Esophagus muscularis mucosa (tissue), 4 donors: Measurements from ENCODE around the gene MRPL43. TPM values are rescaled to one million over a fixed set of nuclear protein-coding genes. Genes with fewer than 3 reads are reported as not detected.

Source experiments
- DNase-seq: peaks from one replicate; pipeline ENCODE4 v3.0.0-alpha.2; 2017; ENCODE audit errors: extremely low spot score
- H3K27ac ChIP-seq, 4 donors: fragments of 200-600 bp; sonication (generic); replicated peaks in 1 of 4; 1 replicate in 3 of 4; 2 replicates in 1 of 4; pipeline ENCODE4 v1.5.1; 2016 to 2019; ENCODE audit warnings: mild to moderate bottlenecking in 1 of 4
- H3K27me3 ChIP-seq, 4 donors: fragments of 200-600 bp; sonication (generic); one replicate each; pipeline versions ENCODE4 v1.5.1 to v1.6.0; 2016 to 2019
- H3K36me3 ChIP-seq, 4 donors: fragments of 200-600 bp; sonication (generic); one replicate each; pipeline ENCODE4 v1.5.1; 2016 to 2019
- H3K4me1 ChIP-seq, 4 donors: fragments of 200-600 bp; sonication (generic); one replicate each; pipeline ENCODE4 v1.5.1; 2016 to 2019
- H3K4me3 ChIP-seq, 4 donors: fragments of 200-600 bp; sonication (generic); 1 replicate in 2 of 4; 2 replicates in 2 of 4; pipeline ENCODE4 v1.5.1; 2016 to 2019; ENCODE audit warnings: mild to moderate bottlenecking in 4 of 4, moderate library complexity in 1 of 4
- H3K9me3 ChIP-seq, 4 donors: fragments of 200-600 bp; sonication (generic); 1 replicate in 3 of 4; 2 replicates in 1 of 4; pipeline ENCODE4 v1.5.1; 2016 to 2019
- EP300 ChIP-seq: sonication (generic); formaldehyde crosslinking; IDR thresholded peaks from one replicate; pipeline ENCODE4 v1.6.1; 2017; ENCODE audit warnings: antibody characterized with exemption
- POLR2A ChIP-seq: fragments of 450-650 bp; IDR thresholded peaks from one replicate; pipeline ENCODE4 v1.6.1; 2017; ENCODE audit warnings: antibody characterized with exemption, moderate library complexity, mild to moderate bottlenecking, low read depth
- POLR2AphosphoS5 ChIP-seq, 2 donors: sonication (generic); formaldehyde crosslinking; IDR thresholded peaks; one replicate each; pipeline ENCODE4 v1.6.1; 2017; ENCODE audit warnings: antibody characterized with exemption in 2 of 2
- WGBS: methylation state at CpG from one replicate; pipeline ENCODE4 v1.1.5; 2018; 5-methylcytosine and 5-hydroxymethylcytosine counted together
- intact Hi-C: fragments of 100-400 bp; cut with DNase I; formaldehyde crosslinking; loops from one replicate; pipeline ENCODE4 v1.15.1; 2023
- total RNA-seq, 4 donors: library from RNA; depleted of rRNA; stranded (reverse); fragments of >200 nt; gene quantifications; one replicate each; pipeline versions ENCODE4 v1.1.0 to v1.2.1, GENCODE V29; 2016
- TF ChIP-seq, protein P1 (sequence below), 3 experiments: fragments of 200-600 bp in 2 of 3; fragments of 450-650 bp in 1 of 3; sonication (generic) in 2 of 3; IDR thresholded peaks; one replicate each; pipeline ENCODE4 v1.5.1; 2017 to 2019; ENCODE audit warnings: antibody characterized with exemption in 3 of 3, mild to moderate bottlenecking in 2 of 3, moderate library complexity in 1 of 3

Gene MRPL43
- total RNA-seq, 4 donors from 2014 or later: 54.4 to 98.8 (median 82.4) TPM

DNA sequence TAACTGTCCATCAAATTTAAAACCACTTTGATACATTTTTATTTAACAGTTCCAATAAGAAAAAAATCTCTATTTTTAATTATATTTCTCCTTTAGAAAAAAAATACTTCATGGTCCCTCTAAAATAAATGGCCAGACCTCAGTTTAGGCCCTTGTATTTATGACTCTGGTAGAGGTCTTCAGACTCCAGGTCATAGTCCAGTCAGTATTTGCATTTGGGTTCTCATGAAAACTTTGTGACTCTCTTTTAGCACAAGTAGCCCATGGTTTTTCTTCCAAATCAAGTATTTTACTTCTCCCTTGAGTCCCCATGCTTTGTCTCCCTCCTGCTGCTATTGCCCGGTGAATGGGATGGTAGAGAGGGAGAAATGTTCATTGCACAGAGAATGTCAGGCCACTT is 23.5 kb downstream of the MRPL43 start:
- no peak overlapping the region for H3K4me3 ChIP-seq
- no peak for TF ChIP-seq POLR2A
- TF ChIP-seq POLR2AphosphoS5 (IDR thresholded peaks at IDR 0.05): no peak
- no peak for TF ChIP-seq EP300
- TF ChIP-seq, protein P1, sequence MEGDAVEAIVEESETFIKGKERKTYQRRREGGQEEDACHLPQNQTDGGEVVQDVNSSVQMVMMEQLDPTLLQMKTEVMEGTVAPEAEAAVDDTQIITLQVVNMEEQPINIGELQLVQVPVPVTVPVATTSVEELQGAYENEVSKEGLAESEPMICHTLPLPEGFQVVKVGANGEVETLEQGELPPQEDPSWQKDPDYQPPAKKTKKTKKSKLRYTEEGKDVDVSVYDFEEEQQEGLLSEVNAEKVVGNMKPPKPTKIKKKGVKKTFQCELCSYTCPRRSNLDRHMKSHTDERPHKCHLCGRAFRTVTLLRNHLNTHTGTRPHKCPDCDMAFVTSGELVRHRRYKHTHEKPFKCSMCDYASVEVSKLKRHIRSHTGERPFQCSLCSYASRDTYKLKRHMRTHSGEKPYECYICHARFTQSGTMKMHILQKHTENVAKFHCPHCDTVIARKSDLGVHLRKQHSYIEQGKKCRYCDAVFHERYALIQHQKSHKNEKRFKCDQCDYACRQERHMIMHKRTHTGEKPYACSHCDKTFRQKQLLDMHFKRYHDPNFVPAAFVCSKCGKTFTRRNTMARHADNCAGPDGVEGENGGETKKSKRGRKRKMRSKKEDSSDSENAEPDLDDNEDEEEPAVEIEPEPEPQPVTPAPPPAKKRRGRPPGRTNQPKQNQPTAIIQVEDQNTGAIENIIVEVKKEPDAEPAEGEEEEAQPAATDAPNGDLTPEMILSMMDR (IDR thresholded peaks at IDR 0.05): no peak
- H3K36me3 ChIP-seq: peaks cover 19 to 74% (median 49%) of the 10 kb centered on the region in 4 donors
- no peaks in the 10 kb centered on the region for H3K27me3 ChIP-seq
- no peaks in the 10 kb centered on the region for H3K9me3 ChIP-seq
- H3K27ac ChIP-seq: no peak overlapping the region
- WGBS: 94% methylated on average over 1 of the region's 1 CpG
- peaks cover 4 to 9% (median 6%) of the 10 kb centered on the region in 4 donors for H3K4me1 ChIP-seq
- intact Hi-C loops: loop anchor here (10.0 kb wide), 1 partner anchor 51 kb away; no protein-coding TSS in a partner anchor
- no peak for DNase-seq

DNA sequence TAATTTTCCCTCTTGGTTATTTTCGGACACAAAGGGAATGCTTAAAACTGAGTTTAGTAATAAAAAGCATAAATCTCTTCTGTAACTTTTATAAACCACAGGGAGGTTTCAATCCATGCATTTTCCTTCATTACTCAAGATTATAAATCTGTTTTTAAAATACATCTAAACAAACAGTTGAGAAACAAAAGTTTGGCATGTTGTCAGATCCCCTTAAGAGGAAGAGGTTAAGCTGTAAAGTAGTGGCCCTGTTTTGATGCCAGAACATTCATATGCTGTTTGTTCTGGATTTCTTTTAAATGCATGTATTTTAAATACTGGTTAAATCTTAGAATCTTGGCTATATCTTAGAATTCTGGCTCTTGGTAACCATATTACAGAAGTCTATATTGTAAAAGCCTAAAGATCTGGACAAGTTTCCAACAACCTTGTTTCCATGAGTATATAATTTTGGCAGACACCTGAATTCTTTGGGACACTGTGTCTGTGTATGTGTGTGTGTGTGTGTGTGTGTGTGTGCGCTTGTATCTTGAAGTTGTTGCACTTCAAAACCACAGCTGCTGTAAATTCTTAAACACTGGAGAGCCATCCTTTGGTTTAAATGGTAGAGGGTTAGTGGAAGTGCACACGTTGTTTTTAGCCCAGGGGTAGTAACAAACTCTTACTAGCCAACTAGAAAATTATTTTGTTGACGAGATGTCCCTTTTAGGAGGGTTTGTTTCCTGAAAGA is 24.8 kb downstream of the MRPL43 start:
- peaks cover 21 to 87% (median 62%) of the 10 kb centered on the region in 4 donors for H3K36me3 ChIP-seq
- H3K4me3 ChIP-seq: no peak overlapping the region
- TF ChIP-seq, protein P1 (IDR thresholded peaks at IDR 0.05): no peak
- no peak for TF ChIP-seq EP300
- TF ChIP-seq POLR2AphosphoS5 (IDR thresholded peaks at IDR 0.05): no peak
- TF ChIP-seq POLR2A: no peak
- no peak overlapping the region for H3K27ac ChIP-seq
- H3K4me1 ChIP-seq: no peaks in the 10 kb centered on the region
- WGBS: 75% methylated on average over 4 of the region's 4 CpGs
- DNase-seq: no peak
- H3K9me3 ChIP-seq: no peaks in the 10 kb centered on the region
- intact Hi-C loops: loop anchor here (10.0 kb wide), 1 partner anchor 52 kb away; no protein-coding TSS in a partner anchor
- H3K27me3 ChIP-seq: no peaks in the 10 kb centered on the region

DNA sequence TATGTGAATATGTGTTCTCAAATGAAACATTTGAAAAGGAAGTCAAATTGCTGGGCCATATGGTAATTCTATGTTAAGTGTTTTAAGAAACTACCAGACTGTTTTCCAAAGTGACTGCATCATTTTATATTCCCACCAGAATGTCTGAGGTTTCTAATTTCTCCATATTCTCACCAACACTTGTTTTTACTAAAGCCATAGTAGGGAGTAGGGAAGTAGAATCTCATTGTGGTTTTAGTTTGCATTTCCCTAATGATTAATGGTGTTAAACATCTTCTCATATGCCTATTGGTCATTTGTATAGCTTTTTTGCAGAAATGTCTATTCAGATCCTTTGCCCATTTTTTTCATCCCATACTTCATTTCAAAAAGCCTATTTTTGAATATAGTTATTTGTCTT is 27.0 kb downstream of the MRPL43 start:
- no peaks in the 10 kb centered on the region for H3K9me3 ChIP-seq
- H3K27me3 ChIP-seq: no peaks in the 10 kb centered on the region
- H3K27ac ChIP-seq: no peak overlapping the region
- intact Hi-C loops: loop anchor here (10.0 kb wide), 1 partner anchor 55 kb away; no protein-coding TSS in a partner anchor
- no peak for DNase-seq
- H3K4me3 ChIP-seq: no peak overlapping the region
- no peak for TF ChIP-seq EP300
- no peaks in the 10 kb centered on the region for H3K4me1 ChIP-seq
- H3K36me3 ChIP-seq: peaks cover 40 to 96% (median 72%) of the 10 kb centered on the region in 4 donors

DNA sequence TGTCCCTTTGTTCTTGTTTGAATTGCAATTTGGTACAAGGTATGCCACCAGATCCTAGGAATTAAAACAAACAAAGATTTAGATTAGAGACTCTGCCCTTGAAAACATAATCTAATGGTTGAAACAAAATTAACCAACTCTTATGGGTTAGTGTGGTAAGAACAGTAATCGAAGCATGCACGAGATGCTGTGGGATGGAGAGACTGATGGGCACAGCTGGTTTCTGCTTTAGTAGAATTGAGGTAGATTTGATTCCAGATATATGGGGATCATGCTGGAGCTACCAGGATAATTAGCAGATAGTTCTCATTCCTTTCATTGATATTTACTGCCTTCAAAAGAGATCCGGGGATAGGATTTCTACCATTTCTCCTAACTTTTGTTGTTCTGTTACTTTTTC is 38.4 kb downstream of the MRPL43 start:
- no peak for DNase-seq
- TF ChIP-seq POLR2A (no peak), EP300 (no peak), POLR2AphosphoS5 (IDR thresholded peaks at IDR 0.05) (no peak)
- TF ChIP-seq, protein P1 (IDR thresholded peaks at IDR 0.05): no peak
- Histone ChIP-seq H3K4me1 (no peaks in the 10 kb centered on the region), H3K27ac (no peak overlapping the region), H3K4me3 (no peak overlapping the region), H3K27me3 (no peaks in the 10 kb centered on the region), H3K9me3 (no peaks in the 10 kb centered on the region), H3K36me3 (peaks cover 71 to 100% (median 97%) of the 10 kb centered on the region in 4 donors)
- WGBS: 90% methylated on average over 3 of the region's 3 CpGs
- intact Hi-C loops: no loop called here

DNA sequence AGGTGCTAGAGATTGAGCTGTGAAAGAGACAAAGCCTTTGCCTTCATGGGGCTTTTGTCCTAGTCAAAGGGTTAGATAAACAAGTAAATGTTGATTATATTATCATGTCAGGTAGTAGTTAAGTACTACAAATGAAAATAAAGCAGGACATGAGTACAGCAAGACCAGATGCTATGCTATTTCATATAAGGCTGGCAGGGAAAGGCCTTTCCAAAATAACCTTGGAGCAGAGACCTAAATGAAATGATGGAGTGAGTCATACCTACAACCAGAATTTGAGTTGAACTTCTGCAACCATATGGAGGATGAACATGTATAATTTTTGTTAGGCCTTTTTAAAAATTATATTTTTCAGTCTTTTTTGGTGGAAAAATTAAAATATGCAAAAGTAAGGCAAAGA is 41.5 kb downstream of the MRPL43 start:
- intact Hi-C loops: no loop called here
- Histone ChIP-seq H3K4me1 (no peaks in the 10 kb centered on the region), H3K27me3 (no peaks in the 10 kb centered on the region), H3K4me3 (no peak overlapping the region), H3K27ac (no peak overlapping the region), H3K36me3 (peaks cover 60 to 100% (median 91%) of the 10 kb centered on the region in 4 donors), H3K9me3 (no peaks in the 10 kb centered on the region)
- no peak for DNase-seq
- TF ChIP-seq, protein P1 (IDR thresholded peaks at IDR 0.05): no peak
